Measurements from ENCODE around the gene RTP5.

The RTP5 gene

GRCh38 chr2:241844066-241844728 is 25.3 kb upstream of the RTP5 start:
- Histone ChIP-seq H3K4me3 (ENCODE audit: low read depth, low read length) (peak overlapping the region; percentile 34), H3K27me3 (replicated peaks) (peaks cover 8% of the 10 kb centered on the region), H3K36me3 (replicated peaks) (no peaks in the 10 kb centered on the region), H3K27ac (no peak overlapping the region)
- in situ Hi-C loops (cut with HindIII; ENCODE audit: low pct_ligation_motif_present, low sequenced_read_pairs), result no loop called here
- no peak for TF ChIP-seq CTCF (IDR thresholded peaks at IDR 0.05; ENCODE audit: low read depth, low read length, missing control alignments)
- no peak for DNase-seq

- in situ Hi-C loops (cut with HindIII; ENCODE audit: low pct_ligation_motif_present, low sequenced_read_pairs), result no loop called here
- H3K4me3 ChIP-seq (ENCODE audit: low read depth, low read length), result no peak overlapping the region
- DNase-seq, result no peak
- H3K27ac ChIP-seq, result no peak overlapping the region
- TF ChIP-seq CTCF (IDR thresholded peaks at IDR 0.05; ENCODE audit: low read depth, low read length, missing control alignments), result no peak
- H3K27me3 ChIP-seq (replicated peaks), result peaks cover 8% of the 10 kb centered on the region
- H3K36me3 ChIP-seq (replicated peaks), result no peaks in the 10 kb centered on the region
Observed at GRCh38 chr2:241844831-241845578, 24.5 kb upstream of the RTP5 start.

- no peak for DNase-seq
- no peak for TF ChIP-seq CTCF (IDR thresholded peaks at IDR 0.05; ENCODE audit: low read depth, low read length, missing control alignments)
- in situ Hi-C loops (cut with HindIII; ENCODE audit: low pct_ligation_motif_present, low sequenced_read_pairs), result no loop called here
- Histone ChIP-seq H3K4me3 (ENCODE audit: low read depth, low read length) (no peak overlapping the region), H3K27ac (no peak overlapping the region), H3K36me3 (replicated peaks) (no peaks in the 10 kb centered on the region), H3K27me3 (replicated peaks) (peaks cover 8% of the 10 kb centered on the region)
Observed at GRCh38 chr2:241846406-241846805, 23.1 kb upstream of the RTP5 start.

- H3K36me3 ChIP-seq (replicated peaks), result no peaks in the 10 kb centered on the region
- no peak for DNase-seq
- peaks cover 8% of the 10 kb centered on the region for H3K27me3 ChIP-seq (replicated peaks)
- H3K27ac ChIP-seq, result no peak overlapping the region
- H3K4me3 ChIP-seq (ENCODE audit: low read depth, low read length), result no peak overlapping the region
- no peak for TF ChIP-seq CTCF (IDR thresholded peaks at IDR 0.05; ENCODE audit: low read depth, low read length, missing control alignments)
- in situ Hi-C loops (cut with HindIII; ENCODE audit: low pct_ligation_motif_present, low sequenced_read_pairs), result no loop called here
Observed at GRCh38 chr2:241848761-241849615, 20.5 kb upstream of the RTP5 start.

GRCh38 chr2:241849616-241850543 is 19.6 kb upstream of the RTP5 start:
- Histone ChIP-seq H3K4me3 (ENCODE audit: low read depth, low read length) (no peak overlapping the region), H3K27me3 (replicated peaks) (peaks cover 4% of the 10 kb centered on the region), H3K27ac (no peak overlapping the region), H3K36me3 (replicated peaks) (no peaks in the 10 kb centered on the region)
- TF ChIP-seq CTCF (IDR thresholded peaks at IDR 0.05; ENCODE audit: low read depth, low read length, missing control alignments), result no peak
- DNase-seq, result no peak
- in situ Hi-C loops (cut with HindIII; ENCODE audit: low pct_ligation_motif_present, low sequenced_read_pairs), result no loop called here

Measured in brain microvascular endothelial cell (primary cell).